ENCODE data around the gene FRMPD1.

- TF ChIP-seq POLR2A (IDR thresholded peaks at IDR 0.05; ENCODE audit: low read depth, low read length): no peak
- TF ChIP-seq TAF1 (IDR thresholded peaks at IDR 0.05; ENCODE audit: low read depth, low read length): no peak
- TF ChIP-seq POLR2AphosphoS5 (IDR thresholded peaks at IDR 0.05; ENCODE audit: low read depth, low read length): no peak
- no peak for TF ChIP-seq SPI1 (IDR thresholded peaks at IDR 0.05; ENCODE audit: low read depth, low read length)
These were observed 33.6 kb upstream of the FRMPD1 start for GRCh38 chr9:37617161-37617560.
